DOHH2 (cell line): ENCODE data around the gene CLASP2.

Experiments used
- H3F3A ChIP-seq: fragments of 200-600 bp; sonication (generic), shearing (Covaris generic); 2 replicates; pipeline ENCODE4 v1.6.0; 2016; ENCODE audit warnings: antibody characterized with exemption, mild to moderate bottlenecking; ENCODE audit not compliant: control insufficient read depth, insufficient read depth
- H3K27ac ChIP-seq: fragments of 200-600 bp; sonication (generic); 2 replicates; pipeline ENCODE4 v1.5.1; 2014; ENCODE audit warnings: low read depth, mild to moderate bottlenecking, low read length, moderate library complexity
- H3K27me3 ChIP-seq: fragments of 200-600 bp; sonication (generic); 2 replicates; pipeline ENCODE4 v1.6.1; 2014; ENCODE audit warnings: mild to moderate bottlenecking, low read length, mixed read lengths; ENCODE audit not compliant: control insufficient read depth
- H3K36me3 ChIP-seq: fragments of 200-600 bp; sonication (generic); 2 replicates; pipeline ENCODE4 v1.6.1; 2014; ENCODE audit warnings: mild to moderate bottlenecking, low read length, moderate library complexity, mixed read lengths; ENCODE audit not compliant: control insufficient read depth
- H3K4me1 ChIP-seq: fragments of 200-600 bp; sonication (generic); 2 replicates; pipeline ENCODE4 v1.6.1; 2014; ENCODE audit warnings: mild to moderate bottlenecking, low read length, mixed read lengths; ENCODE audit not compliant: control insufficient read depth
- H3K4me2 ChIP-seq: fragments of 200-600 bp; sonication (generic); 2 replicates; pipeline ENCODE4 v1.6.0; 2014; ENCODE audit warnings: mild to moderate bottlenecking, low read length, moderate library complexity
- H3K4me3 ChIP-seq: fragments of 200-600 bp; sonication (generic); 2 replicates; pipeline ENCODE4 v1.5.1; 2014; ENCODE audit warnings: mild to moderate bottlenecking, low read length, mixed read lengths
- H3K79me2 ChIP-seq: fragments of 200-600 bp; sonication (generic); 2 replicates; pipeline ENCODE4 v1.6.1; 2014; ENCODE audit warnings: mild to moderate bottlenecking, low read length, mixed read lengths; ENCODE audit not compliant: control insufficient read depth
- H3K9me2 ChIP-seq: fragments of 200-600 bp; sonication (generic); replicated peaks from 2 replicates; pipeline ENCODE4 v1.6.1; 2014; ENCODE audit warnings: mild to moderate bottlenecking, low read length, mixed read lengths; ENCODE audit not compliant: control insufficient read depth
- H3K9me3 ChIP-seq: fragments of 200-600 bp; sonication (generic); 2 replicates; pipeline ENCODE4 v1.6.1; 2014; ENCODE audit warnings: antibody characterized with exemption, low read length, mixed read lengths; ENCODE audit not compliant: control insufficient read depth, insufficient read depth
- H4K20me1 ChIP-seq: fragments of 200-600 bp; sonication (generic); 2 replicates; pipeline ENCODE4 v1.6.0; 2014; ENCODE audit warnings: low read depth, mild to moderate bottlenecking, antibody characterized with exemption, low read length, moderate library complexity; ENCODE audit not compliant: control insufficient read depth, insufficient read depth
- CTCF ChIP-seq: fragments of 200-600 bp; sonication (generic); IDR thresholded peaks from one replicate; pipeline ENCODE4 v1.5.1; 2014; ENCODE audit warnings: antibody characterized with exemption, mild to moderate bottlenecking, low read depth, low read length; ENCODE audit not compliant: poor library complexity, severe bottlenecking
- EZH2phosphoT487 ChIP-seq: fragments of 200-600 bp; sonication (generic); IDR thresholded peaks from 2 replicates; pipeline ENCODE4 v1.6.1; 2017; ENCODE audit warnings: borderline replicate concordance, mild to moderate bottlenecking, antibody characterized with exemption, low read length, moderate library complexity, mixed read lengths

Gene CLASP2

GRCh38 chr3:33650495-33650894 lies 67.6 kb downstream of the CLASP2 start:
- no peaks in the 10 kb centered on the region for H3K4me1 ChIP-seq
- H3K4me3 ChIP-seq, result no peak overlapping the region
- no peak overlapping the region for H3K4me2 ChIP-seq
- no peaks in the 10 kb centered on the region for H3K36me3 ChIP-seq
- TF ChIP-seq EZH2phosphoT487 (no peak), CTCF (no peak)
- no peak overlapping the region for H3K27ac ChIP-seq
- no peaks in the 10 kb centered on the region for H3K27me3 ChIP-seq
- H3K79me2 ChIP-seq, result peaks cover 52% of the 10 kb centered on the region
- H3F3A ChIP-seq, result no peaks in the 10 kb centered on the region; the same call in 1 of the 2 replicates
- no peaks in the 10 kb centered on the region for H3K9me2 ChIP-seq
- no peaks in the 10 kb centered on the region for H3K9me3 ChIP-seq
- no peaks in the 10 kb centered on the region for H4K20me1 ChIP-seq

GRCh38 chr3:33648793-33649192 lies 69.3 kb downstream of the CLASP2 start:
- Histone ChIP-seq H3K9me3 (no peaks in the 10 kb centered on the region), H3K27ac (no peak overlapping the region), H3K36me3 (peaks cover 6% of the 10 kb centered on the region), H4K20me1 (no peaks in the 10 kb centered on the region), H3F3A (no peaks in the 10 kb centered on the region; the same call in 1 of the 2 replicates), H3K79me2 (peaks cover 42% of the 10 kb centered on the region), H3K9me2 (no peaks in the 10 kb centered on the region), H3K4me1 (no peaks in the 10 kb centered on the region), H3K4me3 (no peak overlapping the region), H3K27me3 (no peaks in the 10 kb centered on the region), H3K4me2 (no peak overlapping the region)
- TF ChIP-seq EZH2phosphoT487 (no peak), CTCF (no peak)

GRCh38 chr3:33646406-33646805 lies 71.6 kb downstream of the CLASP2 start:
- H3K4me2 ChIP-seq, result no peak overlapping the region
- no peaks in the 10 kb centered on the region for H3K9me2 ChIP-seq
- H3K4me3 ChIP-seq, result no peak overlapping the region
- H3K79me2 ChIP-seq, result peaks cover 20% of the 10 kb centered on the region
- no peak for TF ChIP-seq CTCF
- TF ChIP-seq EZH2phosphoT487, result no peak
- no peaks in the 10 kb centered on the region for H3K9me3 ChIP-seq
- no peak overlapping the region for H3K27ac ChIP-seq
- no peaks in the 10 kb centered on the region for H4K20me1 ChIP-seq
- no peaks in the 10 kb centered on the region for H3K4me1 ChIP-seq
- no peaks in the 10 kb centered on the region for H3K27me3 ChIP-seq
- H3F3A ChIP-seq, result no peaks in the 10 kb centered on the region; the same call in 1 of the 2 replicates
- H3K36me3 ChIP-seq, result peaks cover 6% of the 10 kb centered on the region
